Subcutaneous adipose tissue (tissue), 4 donors: ENCODE data around the gene CYP4V2. TPM values are rescaled to one million over a fixed set of nuclear protein-coding genes. Genes with fewer than 3 reads are reported as not detected.

Experiments
- CTCF ChIP-seq: fragments of 450-650 bp; IDR thresholded peaks from one replicate; pipeline ENCODE4 v1.5.1; 2016; ENCODE audit warnings: low read depth, mild to moderate bottlenecking, control low read depth, antibody characterized with exemption, moderate library complexity
- total RNA-seq, 4 donors: library from RNA; depleted of rRNA; stranded (reverse); fragments of >200 nt; gene quantifications; one replicate each; pipeline ENCODE4 v1.1.0, GENCODE V29; 2016

The CYP4V2 gene
- total RNA-seq, 4 donors from 2014 or later = 22.2 to 36.4 (median 31.9) TPM

GRCh38 chr4:186201535-186202230 lies 10.3 kb downstream of the CYP4V2 start:
- no peak for TF ChIP-seq CTCF

GRCh38 chr4:186202490-186203140 lies 11.2 kb downstream of the CYP4V2 start:
- TF ChIP-seq CTCF = no peak

- TF ChIP-seq CTCF = no peak
Observed at GRCh38 chr4:186203406-186203805, 12.0 kb downstream of the CYP4V2 start.

GRCh38 chr4:186204103-186204559 lies 12.8 kb downstream of the CYP4V2 start:
- TF ChIP-seq CTCF = no peak

- TF ChIP-seq CTCF = no peak
Observed at GRCh38 chr4:186204686-186205085, 13.3 kb downstream of the CYP4V2 start.

GRCh38 chr4:186205156-186205555 lies 13.8 kb downstream of the CYP4V2 start:
- no peak for TF ChIP-seq CTCF

- TF ChIP-seq CTCF = no peak
Observed at GRCh38 chr4:186216465-186217024, 25.2 kb downstream of the CYP4V2 start.
